Body of pancreas (tissue), 4 donors: ENCODE results near the gene UBAP1. TPM values are rescaled to one million over a fixed set of nuclear protein-coding genes. Genes with fewer than 3 reads are reported as not detected.

Experiments
- ATAC-seq: fragments of 150-250 bp; one replicate; pipeline ENCODE4 v1.9.1; 2016
- DNase-seq, 4 donors: peaks; one replicate each; pipeline ENCODE4 v3.0.0-alpha.2; 2019
- H3K27ac ChIP-seq, 4 donors: fragments of 200-600 bp; sonication (generic); 1 replicate in 3 of 4; 2 replicates in 1 of 4; pipeline versions ENCODE4 v1.5.1 to v1.6.1; 2016 to 2019; ENCODE audit warnings: mild to moderate bottlenecking in 1 of 4, mixed read lengths in 1 of 4, moderate library complexity in 1 of 4
- H3K27me3 ChIP-seq, 2 donors: fragments of 200-600 bp; sonication (generic); one replicate each; pipeline ENCODE4 v1.6.0; 2016; ENCODE audit warnings: mild to moderate bottlenecking in 1 of 2
- H3K36me3 ChIP-seq, 2 donors: fragments of 200-600 bp; sonication (generic); replicated peaks in 1 of 2; 2 replicates each; pipeline ENCODE4 v1.5.1; 2016; ENCODE audit warnings: low read depth in 2 of 2; ENCODE audit not compliant: insufficient read depth in 1 of 2
- H3K4me1 ChIP-seq: fragments of 200-600 bp; sonication (generic); one replicate; pipeline ENCODE4 v1.6.0; 2016
- H3K4me3 ChIP-seq, 2 donors: fragments of 200-600 bp; sonication (generic); 1 replicate in 1 of 2; 2 replicates in 1 of 2; pipeline ENCODE4 v1.5.1; 2016 to 2019
- H3K9me3 ChIP-seq, 3 donors: fragments of 200-600 bp; sonication (generic); 1 replicate in 2 of 3; 2 replicates in 1 of 3; pipeline ENCODE4 v1.5.1; 2016
- CTCF ChIP-seq, 7 experiments: fragments of 450-650 bp in 4 of 7; fragments of 200-600 bp in 3 of 7; sonication (generic) in 3 of 7; IDR thresholded peaks; one replicate each; pipeline ENCODE4 v1.5.1; 2016 to 2019; ENCODE audit warnings: antibody characterized with exemption in 7 of 7
- POLR2A ChIP-seq, 3 donors: fragments of 450-650 bp; IDR thresholded peaks; one replicate each; pipeline ENCODE4 v1.6.1; 2016; ENCODE audit warnings: antibody characterized with exemption in 3 of 3, mild to moderate bottlenecking in 2 of 3
- WGBS, 2 donors: methylation state at CpG; one replicate each; pipeline ENCODE4 v1.1.5; 2017; 5-methylcytosine and 5-hydroxymethylcytosine counted together
- intact Hi-C: fragments of 100-400 bp; cut with DNase I; formaldehyde crosslinking; loops from one replicate; pipeline ENCODE4 v1.15.1; 2023
- total RNA-seq, 2 donors: library from RNA; depleted of rRNA; stranded (reverse); fragments of >200 nt; gene quantifications; one replicate each; pipeline ENCODE4 v1.1.0, GENCODE V29; 2016

Gene UBAP1
- total RNA-seq, 2 donors from 2014 or later, result 18.9 to 19.1 TPM

- 91% methylated on average over 2 of the region's 2 CpGs for WGBS, 2 donors
- TF ChIP-seq POLR2A (IDR thresholded peaks at IDR 0.05), result no peak
- intact Hi-C loops, result no loop called here
- Histone ChIP-seq H3K9me3 (no peaks in the 10 kb centered on the region), H3K4me3 (no peak overlapping the region), H3K27ac (no peak overlapping the region), H3K36me3 (no peaks in the 10 kb centered on the region), H3K27me3 (no peaks in the 10 kb centered on the region), H3K4me1 (peaks cover 10% of the 10 kb centered on the region)
- no peak for DNase-seq
- no peak for ATAC-seq
Measured at GRCh38 chr9:34227445-34227844, 48.6 kb downstream of the UBAP1 start.

- Histone ChIP-seq H3K36me3 (peaks cover 0 to 3% of the 10 kb centered on the region in 2 donors), H3K9me3 (no peaks in the 10 kb centered on the region), H3K27me3 (no peaks in the 10 kb centered on the region), H3K4me1 (peaks cover 8% of the 10 kb centered on the region), H3K4me3 (no peak overlapping the region), H3K27ac (no peak overlapping the region)
- no peak for ATAC-seq
- intact Hi-C loops, result no loop called here
- no peak for TF ChIP-seq POLR2A (IDR thresholded peaks at IDR 0.05)
- TF ChIP-seq CTCF (IDR thresholded peaks at IDR 0.05), result no peak
- no peak for DNase-seq
- 95 to 97% methylated on average over 4 of the region's 4 CpGs for WGBS, 2 donors
Measured at GRCh38 chr9:34230556-34230955, 51.7 kb downstream of the UBAP1 start.

- DNase-seq, result no peak
- Histone ChIP-seq H3K4me3 (no peak overlapping the region), H3K36me3 (peaks cover 0 to 5% of the 10 kb centered on the region in 2 donors), H3K4me1 (no peaks in the 10 kb centered on the region), H3K27me3 (no peaks in the 10 kb centered on the region), H3K27ac (no peak overlapping the region), H3K9me3 (no peaks in the 10 kb centered on the region)
- WGBS, 2 donors, result 86 to 100% methylated on average over 2 of the region's 2 CpGs
- ATAC-seq, result no peak
- intact Hi-C loops, result no loop called here
- no peak for TF ChIP-seq POLR2A (IDR thresholded peaks at IDR 0.05)
- TF ChIP-seq CTCF (IDR thresholded peaks at IDR 0.05), result no peak
Measured at GRCh38 chr9:34232201-34232600, 53.4 kb downstream of the UBAP1 start.

GRCh38 chr9:34233672-34234071, 54.8 kb downstream of the UBAP1 start:
- peaks cover 0 to 5% of the 10 kb centered on the region in 2 donors for H3K36me3 ChIP-seq
- 93 to 97% methylated on average over 1 of the region's 1 CpG for WGBS, 2 donors
- H3K27ac ChIP-seq, result no peak overlapping the region
- no peak for ATAC-seq
- no peaks in the 10 kb centered on the region for H3K9me3 ChIP-seq
- H3K4me3 ChIP-seq, result no peak overlapping the region
- DNase-seq, result no peak
- TF ChIP-seq CTCF (IDR thresholded peaks at IDR 0.05) (no peak), POLR2A (IDR thresholded peaks at IDR 0.05) (no peak)
- no peaks in the 10 kb centered on the region for H3K4me1 ChIP-seq
- intact Hi-C loops, result no loop called here
- no peaks in the 10 kb centered on the region for H3K27me3 ChIP-seq

- TF ChIP-seq CTCF (IDR thresholded peaks at IDR 0.05) (no peak), POLR2A (IDR thresholded peaks at IDR 0.05) (no peak)
- ATAC-seq (no peak), DNase-seq (no peak)
- H3K27me3 ChIP-seq, result no peaks in the 10 kb centered on the region
- intact Hi-C loops, result no loop called here
- no peak overlapping the region for H3K4me3 ChIP-seq
- 86 to 91% methylated on average over 4 of the region's 4 CpGs for WGBS, 2 donors
- no peak overlapping the region for H3K27ac ChIP-seq
- no peaks in the 10 kb centered on the region for H3K4me1 ChIP-seq
- peaks cover 0 to 11% of the 10 kb centered on the region in 2 donors for H3K36me3 ChIP-seq
- no peaks in the 10 kb centered on the region for H3K9me3 ChIP-seq
Measured at GRCh38 chr9:34237836-34238235, 59.0 kb downstream of the UBAP1 start.
